Measurements from ENCODE around the gene RPL22.

RPL22 gene

GRCh38 chr1:6175411-6175828, 24.0 kb downstream of the RPL22 start:
- H3K27ac ChIP-seq (ENCODE audit: insufficient read depth in 1 of 2, low read depth in 1 of 2, low read length in 2 of 2, poor library complexity in 1 of 2, severe bottlenecking in 2 of 2), result no peak overlapping the region
- WGBS (ENCODE audit: insufficient coverage), result 99% methylated on average over 6 of the region's 6 CpGs
- ChIA-PET POLR2A (no interaction called here), CTCF (no interaction called here)
- no peaks in the 10 kb centered on the region for H3K9me3 ChIP-seq (ENCODE audit: control extremely low read depth in 1 of 5, control insufficient read depth in 4 of 5, insufficient read depth in 2 of 5, low read depth in 1 of 5, low read length in 4 of 5)
- peaks cover 0 to 65% (median 11%) of the 10 kb centered on the region in 5 experiments for H3K27me3 ChIP-seq (replicated peaks in 2 of 5; ENCODE audit: control insufficient read depth in 4 of 5, insufficient read depth in 5 of 5, low read length in 4 of 5)
- H3K4me1 ChIP-seq (ENCODE audit: control extremely low read depth in 1 of 4, control insufficient read depth in 4 of 4, insufficient read depth in 4 of 4, low read length in 3 of 4), result peaks cover 0 to 24% (median 15%) of the 10 kb centered on the region in 4 experiments
- H3K36me3 ChIP-seq (ENCODE audit: control insufficient read depth in 4 of 4, insufficient read depth in 4 of 4, low read length in 3 of 4), result no peaks in the 10 kb centered on the region
- DNase-seq, result no peak
- H3K4me3 ChIP-seq (ENCODE audit: control insufficient read depth in 1 of 7, extremely low read depth in 1 of 7, insufficient read depth in 4 of 7, low read depth in 2 of 7, low read length in 6 of 7), result no peak overlapping the region

- 98% methylated on average over 5 of the region's 5 CpGs for WGBS (ENCODE audit: insufficient coverage)
- Histone ChIP-seq H3K9me3 (ENCODE audit: control extremely low read depth in 1 of 5, control insufficient read depth in 4 of 5, insufficient read depth in 2 of 5, low read depth in 1 of 5, low read length in 4 of 5) (no peaks in the 10 kb centered on the region), H3K27ac (ENCODE audit: insufficient read depth in 1 of 2, low read depth in 1 of 2, low read length in 2 of 2, poor library complexity in 1 of 2, severe bottlenecking in 2 of 2) (no peak overlapping the region), H3K4me3 (ENCODE audit: control insufficient read depth in 1 of 7, extremely low read depth in 1 of 7, insufficient read depth in 4 of 7, low read depth in 2 of 7, low read length in 6 of 7) (no peak overlapping the region), H3K4me1 (ENCODE audit: control extremely low read depth in 1 of 4, control insufficient read depth in 4 of 4, insufficient read depth in 4 of 4, low read length in 3 of 4) (peaks cover 0 to 27% (median 14%) of the 10 kb centered on the region in 4 experiments), H3K27me3 (replicated peaks in 2 of 5; ENCODE audit: control insufficient read depth in 4 of 5, insufficient read depth in 5 of 5, low read length in 4 of 5) (peaks cover 0 to 59% (median 11%) of the 10 kb centered on the region in 5 experiments), H3K36me3 (ENCODE audit: control insufficient read depth in 4 of 4, insufficient read depth in 4 of 4, low read length in 3 of 4) (no peaks in the 10 kb centered on the region)
- DNase-seq, result no peak
- ChIA-PET POLR2A (no interaction called here), CTCF (interaction anchor here (4.2 kb wide), 1 partner anchor 65 kb away, joined by 18 read pairs; no protein-coding TSS in a partner anchor)
Measured at GRCh38 chr1:6174621-6175410, 24.6 kb downstream of the RPL22 start.

- Histone ChIP-seq H3K4me1 (ENCODE audit: control extremely low read depth in 1 of 4, control insufficient read depth in 4 of 4, insufficient read depth in 4 of 4, low read length in 3 of 4) (peaks cover 0 to 18% (median 10%) of the 10 kb centered on the region in 4 experiments), H3K4me3 (ENCODE audit: control insufficient read depth in 1 of 7, extremely low read depth in 1 of 7, insufficient read depth in 4 of 7, low read depth in 2 of 7, low read length in 6 of 7) (no peak overlapping the region), H3K27me3 (replicated peaks in 2 of 5; ENCODE audit: control insufficient read depth in 4 of 5, insufficient read depth in 5 of 5, low read length in 4 of 5) (peaks cover 0 to 37% (median 8%) of the 10 kb centered on the region in 5 experiments), H3K36me3 (ENCODE audit: control insufficient read depth in 4 of 4, insufficient read depth in 4 of 4, low read length in 3 of 4) (no peaks in the 10 kb centered on the region), H3K27ac (ENCODE audit: insufficient read depth in 1 of 2, low read depth in 1 of 2, low read length in 2 of 2, poor library complexity in 1 of 2, severe bottlenecking in 2 of 2) (no peak overlapping the region), H3K9me3 (ENCODE audit: control extremely low read depth in 1 of 5, control insufficient read depth in 4 of 5, insufficient read depth in 2 of 5, low read depth in 1 of 5, low read length in 4 of 5) (no peaks in the 10 kb centered on the region)
- 94% methylated on average over 9 of the region's 10 CpGs for WGBS (ENCODE audit: insufficient coverage)
- CTCF ChIA-PET, result interaction anchor here (0.8 to 4.2 kb wide), 7 partner anchors 11 to 62 kb away, joined by 3 to 18 read pairs (median 8); no protein-coding TSS in a partner anchor
- no peak for DNase-seq
- POLR2A ChIA-PET, result interaction anchor here (0.6 kb wide), 1 partner anchor 17 kb away, joined by 4 read pairs; no protein-coding TSS in a partner anchor
Measured at GRCh38 chr1:6172549-6172948, 26.8 kb downstream of the RPL22 start.

- Histone ChIP-seq H3K36me3 (ENCODE audit: control insufficient read depth in 4 of 4, insufficient read depth in 4 of 4, low read length in 3 of 4) (no peaks in the 10 kb centered on the region), H3K27ac (ENCODE audit: insufficient read depth in 1 of 2, low read depth in 1 of 2, low read length in 2 of 2, poor library complexity in 1 of 2, severe bottlenecking in 2 of 2) (no peak overlapping the region), H3K4me3 (ENCODE audit: control insufficient read depth in 1 of 7, extremely low read depth in 1 of 7, insufficient read depth in 4 of 7, low read depth in 2 of 7, low read length in 6 of 7) (no peak overlapping the region), H3K4me1 (ENCODE audit: control extremely low read depth in 1 of 4, control insufficient read depth in 4 of 4, insufficient read depth in 4 of 4, low read length in 3 of 4) (peaks cover 0 to 18% (median 10%) of the 10 kb centered on the region in 4 experiments), H3K9me3 (ENCODE audit: control extremely low read depth in 1 of 5, control insufficient read depth in 4 of 5, insufficient read depth in 2 of 5, low read depth in 1 of 5, low read length in 4 of 5) (no peaks in the 10 kb centered on the region), H3K27me3 (replicated peaks in 2 of 5; ENCODE audit: control insufficient read depth in 4 of 5, insufficient read depth in 5 of 5, low read length in 4 of 5) (peaks cover 0 to 31% (median 2%) of the 10 kb centered on the region in 5 experiments)
- CTCF ChIA-PET, result interaction anchor here (0.6 to 4.2 kb wide), 12 partner anchors 10 to 172 kb away, joined by 3 to 18 read pairs (median 5); no protein-coding TSS in a partner anchor
- 50% methylated on average over 9 of the region's 10 CpGs for WGBS (ENCODE audit: insufficient coverage)
- POLR2A ChIA-PET, result interaction anchor here (0.6 to 0.9 kb wide), 2 partner anchors 16 to 63 kb away, joined by 4 read pairs; no protein-coding TSS in a partner anchor
- peak; percentile 45 to 66 (median 60) for DNase-seq
Measured at GRCh38 chr1:6171548-6172124, 27.8 kb downstream of the RPL22 start.

- POLR2A ChIA-PET, result interaction anchor here (0.9 kb wide), 1 partner anchor 62 kb away, joined by 4 read pairs; no protein-coding TSS in a partner anchor
- peaks cover 0 to 23% (median 0%) of the 10 kb centered on the region in 5 experiments for H3K27me3 ChIP-seq (replicated peaks in 2 of 5; ENCODE audit: control insufficient read depth in 4 of 5, insufficient read depth in 5 of 5, low read length in 4 of 5)
- no peak overlapping the region for H3K4me3 ChIP-seq (ENCODE audit: control insufficient read depth in 1 of 7, extremely low read depth in 1 of 7, insufficient read depth in 4 of 7, low read depth in 2 of 7, low read length in 6 of 7)
- H3K27ac ChIP-seq (ENCODE audit: insufficient read depth in 1 of 2, low read depth in 1 of 2, low read length in 2 of 2, poor library complexity in 1 of 2, severe bottlenecking in 2 of 2), result no peak overlapping the region
- H3K36me3 ChIP-seq (ENCODE audit: control insufficient read depth in 4 of 4, insufficient read depth in 4 of 4, low read length in 3 of 4), result no peaks in the 10 kb centered on the region
- WGBS (ENCODE audit: insufficient coverage), result 57% methylated on average over 15 of the region's 19 CpGs
- peaks cover 0 to 18% (median 10%) of the 10 kb centered on the region in 4 experiments for H3K4me1 ChIP-seq (ENCODE audit: control extremely low read depth in 1 of 4, control insufficient read depth in 4 of 4, insufficient read depth in 4 of 4, low read length in 3 of 4)
- DNase-seq, result peak in 1 of 3 donors; percentile 37
- no peaks in the 10 kb centered on the region for H3K9me3 ChIP-seq (ENCODE audit: control extremely low read depth in 1 of 5, control insufficient read depth in 4 of 5, insufficient read depth in 2 of 5, low read depth in 1 of 5, low read length in 4 of 5)
- CTCF ChIA-PET, result interaction anchor here (0.6 to 4.2 kb wide), 11 partner anchors 9 to 173 kb away, joined by 3 to 18 read pairs (median 5); no protein-coding TSS in a partner anchor
Measured at GRCh38 chr1:6170742-6171201, 28.6 kb downstream of the RPL22 start.

- Histone ChIP-seq H3K36me3 (ENCODE audit: control insufficient read depth in 4 of 4, insufficient read depth in 4 of 4, low read length in 3 of 4) (no peaks in the 10 kb centered on the region), H3K9me3 (ENCODE audit: control extremely low read depth in 1 of 5, control insufficient read depth in 4 of 5, insufficient read depth in 2 of 5, low read depth in 1 of 5, low read length in 4 of 5) (no peaks in the 10 kb centered on the region), H3K27me3 (replicated peaks in 2 of 5; ENCODE audit: control insufficient read depth in 4 of 5, insufficient read depth in 5 of 5, low read length in 4 of 5) (peaks cover 0 to 17% (median 0%) of the 10 kb centered on the region in 5 experiments), H3K4me3 (ENCODE audit: control insufficient read depth in 1 of 7, extremely low read depth in 1 of 7, insufficient read depth in 4 of 7, low read depth in 2 of 7, low read length in 6 of 7) (no peak overlapping the region), H3K27ac (ENCODE audit: insufficient read depth in 1 of 2, low read depth in 1 of 2, low read length in 2 of 2, poor library complexity in 1 of 2, severe bottlenecking in 2 of 2) (no peak overlapping the region), H3K4me1 (ENCODE audit: control extremely low read depth in 1 of 4, control insufficient read depth in 4 of 4, insufficient read depth in 4 of 4, low read length in 3 of 4) (peaks cover 0 to 18% (median 10%) of the 10 kb centered on the region in 4 experiments)
- ChIA-PET POLR2A (interaction anchor here (0.7 kb wide), 1 partner anchor 10 kb away, joined by 3 read pairs; no protein-coding TSS in a partner anchor), CTCF (interaction anchor here (0.9 to 4.2 kb wide), 9 partner anchors 8 to 173 kb away, joined by 3 to 18 read pairs (median 5); no protein-coding TSS in a partner anchor)
- no peak for DNase-seq
- 99% methylated on average over 11 of the region's 16 CpGs for WGBS (ENCODE audit: insufficient coverage)
Measured at GRCh38 chr1:6170116-6170741, 29.2 kb downstream of the RPL22 start.
